ENCODE data around the gene ANKDD1A.

DNA sequence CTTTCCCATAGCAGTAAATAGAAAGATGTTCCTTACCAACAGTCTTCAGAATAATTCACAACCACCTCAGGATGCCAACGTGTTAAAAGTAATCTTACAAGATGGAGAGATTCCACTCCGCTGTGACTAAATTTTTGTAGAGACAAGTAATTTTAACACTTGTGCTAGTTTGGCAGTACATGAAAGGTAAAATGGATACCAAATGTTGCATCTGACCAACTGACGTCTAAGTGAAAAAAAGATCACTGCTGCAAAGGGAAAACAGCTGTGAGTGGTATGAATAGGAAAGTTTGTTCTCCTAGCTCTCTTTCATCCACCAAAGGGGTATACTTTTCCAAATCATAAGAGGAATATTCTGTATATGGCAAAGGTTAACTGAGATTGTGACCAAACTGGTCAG, 75.4 kb downstream of the ANKDD1A start:
- TF ChIP-seq, protein P1, sequence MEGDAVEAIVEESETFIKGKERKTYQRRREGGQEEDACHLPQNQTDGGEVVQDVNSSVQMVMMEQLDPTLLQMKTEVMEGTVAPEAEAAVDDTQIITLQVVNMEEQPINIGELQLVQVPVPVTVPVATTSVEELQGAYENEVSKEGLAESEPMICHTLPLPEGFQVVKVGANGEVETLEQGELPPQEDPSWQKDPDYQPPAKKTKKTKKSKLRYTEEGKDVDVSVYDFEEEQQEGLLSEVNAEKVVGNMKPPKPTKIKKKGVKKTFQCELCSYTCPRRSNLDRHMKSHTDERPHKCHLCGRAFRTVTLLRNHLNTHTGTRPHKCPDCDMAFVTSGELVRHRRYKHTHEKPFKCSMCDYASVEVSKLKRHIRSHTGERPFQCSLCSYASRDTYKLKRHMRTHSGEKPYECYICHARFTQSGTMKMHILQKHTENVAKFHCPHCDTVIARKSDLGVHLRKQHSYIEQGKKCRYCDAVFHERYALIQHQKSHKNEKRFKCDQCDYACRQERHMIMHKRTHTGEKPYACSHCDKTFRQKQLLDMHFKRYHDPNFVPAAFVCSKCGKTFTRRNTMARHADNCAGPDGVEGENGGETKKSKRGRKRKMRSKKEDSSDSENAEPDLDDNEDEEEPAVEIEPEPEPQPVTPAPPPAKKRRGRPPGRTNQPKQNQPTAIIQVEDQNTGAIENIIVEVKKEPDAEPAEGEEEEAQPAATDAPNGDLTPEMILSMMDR (IDR thresholded peaks at IDR 0.05; ENCODE audit: insufficient read depth, low read length, poor library complexity, severe bottlenecking), result no peak
- TF ChIP-seq EZH2phosphoT487 (conservative IDR thresholded peaks at IDR 0.05; ENCODE audit: low read length), result no peak
